K562 (cell line): ENCODE data around the gene VPS41. TPM values are rescaled to one million over a fixed set of nuclear protein-coding genes. Genes with fewer than 3 reads are reported as not detected.

Source experiments
- ATAC-seq: fragments of 200-7000 bp; cut with Tn5 transposase; 3 replicates; pipeline ENCODE4 v1.9.1; 2020; ENCODE audit warnings: moderate library complexity
- BruUV-seq: library from RNA; stranded (reverse); fragments of 400-500 nt; replicated peaks from 2 replicates; lab custom pipeline; 2021; lab: Mats Ljungman, UMichigan
- CTCF ChIA-PET: fragments of 300-600 bp; formaldehyde crosslinking; extraction: SDS; loops from one replicate; lab custom pipeline; 2021; ENCODE audit warnings: low intra/inter-chr PET ratio; lab: Yijun Ruan, JAX
- POLR2A ChIA-PET: fragments of 300-600, 350-650 bp; sonication (Branson Sonifier 250); formaldehyde crosslinking; extraction: SDS; loops from one replicate; lab custom pipeline; 2021; ENCODE audit warnings: antibody characterized with exemption, inconsistent platforms; lab: Yijun Ruan, JAX
- DNase-seq, 4 experiments: peaks; one replicate each; pipeline versions ENCODE4 v3.0.0 to v3.0.0-alpha.2; 2011 to 2018; ENCODE audit warnings: low spot score in 3 of 4, mixed read lengths in 3 of 4; ENCODE audit errors: extremely low read depth in 1 of 4
- FAIRE-seq: peaks from 2 replicates; lab custom pipeline; 2011; peaks lifted over from hg19 to GRCh38; lab: Jason Lieb, UNC
- H2AFZ ChIP-seq: 2 replicates; pipeline ENCODE4 v1.6.0; 2011; ENCODE audit warnings: low read depth, low read length, control low read depth, inconsistent platforms
- H3K27ac ChIP-seq: fragments of 200-600 bp; 3 replicates; pipeline ENCODE4 v1.8.0; 2011; ENCODE audit warnings: low read depth, mild to moderate bottlenecking, control low read depth, inconsistent platforms, low read length, moderate library complexity, mixed read lengths; ENCODE audit errors: extremely low read depth
- H3K27me3 ChIP-seq, 2 experiments: fragments of 300-600 bp in 1 of 2; 2 replicates in 1 of 2; 3 replicates in 1 of 2; pipeline versions ENCODE4 v1.6.0 to v1.8.0; 2011; ENCODE audit warnings: inconsistent platforms in 2 of 2, low read length in 2 of 2, mild to moderate bottlenecking in 1 of 2, mixed read lengths in 1 of 2, moderate library complexity in 1 of 2; ENCODE audit not compliant: control insufficient read depth in 2 of 2, insufficient read depth in 2 of 2
- H3K36me3 ChIP-seq: fragments of 300-600 bp; 3 replicates; pipeline ENCODE4 v1.8.0; 2011; ENCODE audit warnings: mild to moderate bottlenecking, low read length, inconsistent platforms; ENCODE audit not compliant: control insufficient read depth, insufficient read depth
- H3K4me1 ChIP-seq, 2 experiments: fragments of 200-600 bp in 1 of 2; replicated peaks in 1 of 2; 2 replicates in 1 of 2; 3 replicates in 1 of 2; pipeline versions ENCODE4 v1.5.1 to v1.8.0; 2011; ENCODE audit warnings: inconsistent platforms in 2 of 2, low read length in 2 of 2, mild to moderate bottlenecking in 1 of 2, mixed read lengths in 1 of 2, moderate library complexity in 1 of 2; ENCODE audit not compliant: control insufficient read depth in 2 of 2, insufficient read depth in 2 of 2
- H3K4me2 ChIP-seq: 2 replicates; pipeline ENCODE4 v1.6.1; 2011; ENCODE audit warnings: low read length, control low read depth, inconsistent platforms, mixed read lengths; ENCODE audit not compliant: insufficient read depth
- H3K4me3 ChIP-seq: fragments of 200-600 bp; sonication (generic), shearing (Covaris generic); 2 replicates; pipeline ENCODE4 v1.5.1; 2016; ENCODE audit warnings: control low read depth, inconsistent platforms
- H3K79me2 ChIP-seq: fragments of 200-600 bp; 3 replicates; pipeline ENCODE4 v1.8.0; 2011; ENCODE audit warnings: low read length, inconsistent platforms; ENCODE audit not compliant: control insufficient read depth, insufficient read depth
- H3K9ac ChIP-seq, 2 experiments: 2 replicates each; pipeline versions ENCODE4 v1.6.0 to v1.6.1; 2011; ENCODE audit warnings: low read depth in 2 of 2, low read length in 2 of 2, control low read depth in 1 of 2, inconsistent platforms in 1 of 2, mild to moderate bottlenecking in 1 of 2, mixed read lengths in 1 of 2; ENCODE audit not compliant: insufficient read depth in 1 of 2
- H3K9me1 ChIP-seq: one replicate; pipeline ENCODE4 v1.6.0; 2011; ENCODE audit warnings: inconsistent platforms, mild to moderate bottlenecking, low read length, moderate library complexity; ENCODE audit not compliant: control insufficient read depth, insufficient read depth
- H3K9me3 ChIP-seq: replicated peaks from 2 replicates; pipeline ENCODE4 v1.5.1; 2011; ENCODE audit warnings: low read depth, low read length, inconsistent platforms; ENCODE audit not compliant: control insufficient read depth, insufficient read depth
- H4K20me1 ChIP-seq: replicated peaks from 2 replicates; pipeline ENCODE4 v1.6.1; 2011; ENCODE audit warnings: low read length, inconsistent platforms, mixed read lengths; ENCODE audit not compliant: control insufficient read depth, insufficient read depth
- ARID2 ChIP-seq: fragments of 450-650 bp; IDR thresholded peaks from 2 replicates; pipeline ENCODE4 v1.6.1; 2017; ENCODE audit warnings: antibody characterized with exemption, mild to moderate bottlenecking
- CEBPG ChIP-seq, 3 experiments: fragments of 200-800 bp in 1 of 3; sonication (Bioruptor generic) in 1 of 3; sonication (generic) in 1 of 3; formaldehyde crosslinking in 1 of 3; IDR thresholded peaks in 2 of 3; conservative IDR thresholded peaks in 1 of 3; 2 replicates each; pipeline versions ENCODE4 v1.6.1 to v1.8.0; 2016 to 2022; ENCODE audit warnings: missing compliant biosample characterization in 2 of 3, missing genetic modification characterization in 2 of 3, mild to moderate bottlenecking in 1 of 3, missing genetic modification reagents in 1 of 3
- CTCF ChIP-seq, 3 experiments: IDR thresholded peaks in 2 of 3; conservative IDR thresholded peaks in 1 of 3; 2 replicates each; pipeline ENCODE4 v1.5.1; 2011 to 2012; ENCODE audit warnings: low read length in 3 of 3, mild to moderate bottlenecking in 3 of 3, control low read depth in 2 of 3, improper control_type of control experiment in 1 of 3, inconsistent platforms in 1 of 3, low read depth in 1 of 3, mixed read lengths in 1 of 3, moderate library complexity in 1 of 3; ENCODE audit not compliant: insufficient read depth in 2 of 3
- FOXJ2 ChIP-seq: fragments of 200-800 bp; sonication (Bioruptor generic); IDR thresholded peaks from 2 replicates; pipeline ENCODE4 v1.6.1; 2016; ENCODE audit warnings: missing genetic modification characterization, missing compliant biosample characterization
- HNRNPH1 ChIP-seq: fragments of 200-400 bp; formaldehyde crosslinking; optimal IDR thresholded peaks from 2 replicates; pipeline ENCODE3; 2017; ENCODE audit warnings: low read depth, mild to moderate bottlenecking, low read length, moderate library complexity
- HNRNPLL ChIP-seq: fragments of 200-400 bp; formaldehyde crosslinking; IDR thresholded peaks from 2 replicates; pipeline ENCODE4 v1.6.1; 2017; ENCODE audit warnings: low read length, low read depth, mild to moderate bottlenecking; ENCODE audit not compliant: poor library complexity, severe bottlenecking
- PHTF2 ChIP-seq: fragments of 250-450 bp; sonication (Bioruptor Pico); IDR thresholded peaks from 2 replicates; pipeline ENCODE4 v1.5.0; 2021; ENCODE audit warnings: mild to moderate bottlenecking
- PKNOX1 ChIP-seq: fragments of 450-650 bp; IDR thresholded peaks from 2 replicates; pipeline ENCODE4 v1.6.1; 2016
- RBM22 ChIP-seq: fragments of 200-400 bp; formaldehyde crosslinking; IDR thresholded peaks from 2 replicates; pipeline ENCODE4 v1.6.1; 2018; ENCODE audit warnings: low read length, low read depth; ENCODE audit not compliant: poor library complexity, severe bottlenecking
- RBM39 ChIP-seq: fragments of 200-400 bp; formaldehyde crosslinking; optimal IDR thresholded peaks from 2 replicates; pipeline ENCODE3; 2018; ENCODE audit warnings: low read depth, low read length
- SAP30 ChIP-seq: fragments of 200-600 bp; sonication (generic); IDR thresholded peaks from 2 replicates; pipeline ENCODE4 v1.6.1; 2012; ENCODE audit warnings: borderline replicate concordance, low read depth, mild to moderate bottlenecking, moderate library complexity, low read length, control low read depth, inconsistent platforms; ENCODE audit not compliant: insufficient read depth, poor library complexity, severe bottlenecking
- SMAD3 ChIP-seq: fragments of 450-650 bp; formaldehyde crosslinking; conservative IDR thresholded peaks from 2 replicates; pipeline ENCODE4 v1.4.0; 2020; ENCODE audit warnings: mild to moderate bottlenecking
- SMC3 ChIP-seq: conservative IDR thresholded peaks from 2 replicates; pipeline ENCODE4 v1.6.1; 2011; ENCODE audit warnings: low read depth, low read length, improper control_type of control experiment; ENCODE audit not compliant: insufficient read depth
- SPI1 ChIP-seq: IDR thresholded peaks from 2 replicates; pipeline ENCODE4 v1.6.1; 2011; ENCODE audit warnings: low read depth, low read length, control low read depth, borderline replicate concordance
- TAL1 ChIP-seq: fragments of 450-650 bp; IDR thresholded peaks from 2 replicates; pipeline ENCODE4 v1.6.1; 2016; ENCODE audit warnings: mild to moderate bottlenecking
- ZNF3 ChIP-seq: fragments of 250-450 bp; sonication (Bioruptor Pico); IDR thresholded peaks from 2 replicates; pipeline ENCODE4 v1.5.0; 2021; ENCODE audit warnings: mild to moderate bottlenecking, moderate library complexity
- ZNF717 ChIP-seq: fragments of 250-450 bp; sonication (Bioruptor Pico); IDR thresholded peaks from 2 replicates; pipeline ENCODE4 v1.5.0; 2021
- ZSCAN29 ChIP-seq: fragments of 450-650 bp; IDR thresholded peaks from 2 replicates; pipeline ENCODE4 v1.6.1; 2017
- WGBS: fragments of 100-300 bp; shearing (Covaris generic); methylation state at CpG from one replicate; pipeline ENCODE4 v1.1.6; 2016; ENCODE audit warnings: low coverage, mixed read lengths; ENCODE audit not compliant: insufficient coverage; ENCODE audit errors: missing lambda C conversion rate; 5-methylcytosine and 5-hydroxymethylcytosine counted together
- in situ Hi-C: fragments of 300-500 bp; cut with MboI; formaldehyde crosslinking; loops from 4 replicates; pipeline ENCODE4 v1.15.0; 2018; ENCODE audit warnings: inconsistent platforms, mixed read lengths
- intact Hi-C: fragments of 100-400 bp; cut with micrococcal nuclease; formaldehyde crosslinking; loops from 2 replicates; pipeline ENCODE4 v1.14.2; 2022
- polyA plus RNA-seq, 8 experiments: library from polyadenylated mRNA; depleted of rRNA in 4 of 8; stranded (reverse) in 5 of 8; unstranded in 3 of 8; fragments of >200 nt; fragmentation: Nextera tagmentation in 2 of 8; fragmentation: Illumina TruSeq in 1 of 8; extraction: Ambion mirVana in 2 of 8; extraction: Trizol in 1 of 8; gene quantifications; 2 replicates each; pipeline versions ENCODE4 v1.2.1 to v1.2.3, GENCODE V29; 2011 to 2014; ENCODE audit warnings: inconsistent platforms in 1 of 8, missing spikeins in 1 of 8
- total RNA-seq, 7 experiments: library from RNA; depleted of rRNA in 6 of 7; stranded (reverse); fragments of >200 nt in 6 of 7; fragmentation: Illumina TruSeq in 2 of 7; extraction: Trizol in 2 of 7; gene quantifications; 2 replicates each; pipeline versions ENCODE4 v1.2.1 to v1.2.3, GENCODE V29; 2011 to 2021; ENCODE audit warnings: low replicate concordance in 1 of 7

The VPS41 gene
- total and polyA plus RNA-seq, 9 of the 15 experiments (the other 6 are each of a cell fraction or from before 2014, with no cell fraction given) = 17.7 to 46.8 (median 32.1) TPM

- POLR2A ChIA-PET = interaction anchor here (0.8 to 1.2 kb wide), 2 partner anchors 20 to 35 kb away, joined by 3 to 4 read pairs; no protein-coding TSS in a partner anchor
- H3K27me3 ChIP-seq = 0 out of 5 replicates have a peak, but pooled peaks cover 0 to 4% of the 10 kb centered on the region in 2 experiments
- DNase-seq = peak in 2 of 4 experiments; percentile 21 to 29
- CTCF ChIA-PET = no interaction called here
- intact Hi-C loops = no loop called here
- TF ChIP-seq RBM22 = no peak
- TF ChIP-seq RBM39 = no peak
- no peak for TF ChIP-seq SAP30
- TF ChIP-seq CTCF (IDR thresholded peaks at IDR 0.05 in 2 of 3, conservative IDR thresholded peaks at IDR 0.05 in 1 of 3; ENCODE audit: insufficient read depth in 2 of 3, low read depth in 1 of 3, low read length in 3 of 3) = peak; percentile 27 to 37 (median 35); a peak in 2 of 6 replicates
- no peak for TF ChIP-seq ZSCAN29
- TF ChIP-seq HNRNPH1 = no peak
- no peak for TF ChIP-seq FOXJ2 (tag)
- no peak for TF ChIP-seq HNRNPLL
- TF ChIP-seq CEBPG (CRISPR knock-in tag; IDR thresholded peaks at IDR 0.05) = no peak
- no peak for TF ChIP-seq CEBPG (tag; conservative IDR thresholded peaks at IDR 0.05 in 1 of 2, IDR thresholded peaks at IDR 0.05 in 1 of 2)
- TF ChIP-seq ARID2 = no peak
- no peak for TF ChIP-seq ZNF717 (CRISPR knock-in tag)
- no peak for TF ChIP-seq ZNF3 (CRISPR knock-in tag)
- TF ChIP-seq PHTF2 (CRISPR knock-in tag) = no peak
- TF ChIP-seq SPI1 = peak; percentile 35; the same call in 1 of the 2 replicates
- TF ChIP-seq TAL1 = no peak
- no peak for TF ChIP-seq PKNOX1
- TF ChIP-seq SMC3 = 0 out of 2 replicates have a peak, but pooled peaks have one; percentile 3
- TF ChIP-seq SMAD3 (CRISPR knock-in tag) = no peak
- H3K9me1 ChIP-seq = no peaks in the 10 kb centered on the region
- ATAC-seq = peak; percentile 75
- H3K4me3 ChIP-seq = no peak overlapping the region
- H3K27ac ChIP-seq = no peak overlapping the region
- H3K79me2 ChIP-seq = no peaks in the 10 kb centered on the region
- H2AFZ ChIP-seq = no peak overlapping the region
- H3K9ac ChIP-seq = no peak overlapping the region
- H3K36me3 ChIP-seq = no peaks in the 10 kb centered on the region
- 11% methylated on average over 4 of the region's 4 CpGs for WGBS
- FAIRE-seq = peak; percentile 23
- H4K20me1 ChIP-seq = no peaks in the 10 kb centered on the region
- H3K4me1 ChIP-seq = no peaks in the 10 kb centered on the region
- in situ Hi-C loops = no loop called here
- H3K4me2 ChIP-seq = no peak overlapping the region
- H3K9me3 ChIP-seq = no peaks in the 10 kb centered on the region
- no TSS peak for BruUV-seq
These were observed 192.6 kb downstream of the VPS41 start for GRCh38 chr7:38716397-38716796.
